Progenitor cell of endocrine pancreas (in vitro differentiated cells): Measurements from ENCODE around the gene TMED5. TPM values are rescaled to one million over a fixed set of nuclear protein-coding genes. Genes with fewer than 3 reads are reported as not detected.
A peak's percentile ranks its signal among the peaks of the same experiment; 100 is the strongest.
"Not testable (repeated sequence)": the region's sequence is repeated elsewhere in the genome, so short reads cannot be mapped to it uniquely, and the experiment has no call there.

Source experiments
- DNase-seq: peaks from one replicate; pipeline ENCODE4 v3.0.0; 2021; ENCODE audit warnings: low spot score; ENCODE audit not compliant: unreplicated experiment
- H3K27ac Mint-ChIP-seq: 2 replicates; pipeline ENCODE4 v1.8.0; 2021; ENCODE audit warnings: mild to moderate bottlenecking, moderate library complexity, mixed read lengths
- H3K27me3 Mint-ChIP-seq: 2 replicates; pipeline ENCODE4 v1.8.0; 2021; ENCODE audit warnings: mixed read lengths
- H3K36me3 Mint-ChIP-seq: 2 replicates; pipeline ENCODE4 v1.8.0; 2022; ENCODE audit warnings: mixed read lengths; ENCODE audit not compliant: insufficient read depth
- H3K4me1 Mint-ChIP-seq: 2 replicates; pipeline ENCODE4 v1.8.0; 2021; ENCODE audit warnings: low read depth, mixed read lengths
- H3K4me3 Mint-ChIP-seq: 2 replicates; pipeline ENCODE4 v1.8.0; 2021; ENCODE audit warnings: low read depth, mild to moderate bottlenecking, moderate library complexity, mixed read lengths
- H3K9me3 Mint-ChIP-seq: 2 replicates; pipeline ENCODE4 v1.8.0; 2021; ENCODE audit warnings: low read depth, mixed read lengths
- long read RNA-seq: library from polyadenylated mRNA; unstranded; transcript quantifications from one replicate; pipeline ENCODE4 v2.0.0, GENCODE V29; 2020
- total RNA-seq: library from RNA; stranded (reverse); gene quantifications from 2 replicates; pipeline ENCODE4 v1.2.1, GENCODE V29; 2021
- TF ChIP-seq, protein P1 (sequence below): fragments of 200-600 bp; sonication (generic); IDR thresholded peaks from one replicate; pipeline ENCODE4 v1.5.0; 2021; ENCODE audit warnings: antibody characterized with exemption, mild to moderate bottlenecking; ENCODE audit not compliant: unreplicated experiment

Gene TMED5
- 35.4 and 37.4 TPM in 2 replicates for total RNA-seq
- long read RNA-seq, full-length matches to known transcripts: 31 of 35 reads
- long read RNA-seq, partial matches to known transcripts: 0 of 35 reads
- long read RNA-seq, other reads (novel, unspliced or antisense): 4 of 35 reads

DNA sequence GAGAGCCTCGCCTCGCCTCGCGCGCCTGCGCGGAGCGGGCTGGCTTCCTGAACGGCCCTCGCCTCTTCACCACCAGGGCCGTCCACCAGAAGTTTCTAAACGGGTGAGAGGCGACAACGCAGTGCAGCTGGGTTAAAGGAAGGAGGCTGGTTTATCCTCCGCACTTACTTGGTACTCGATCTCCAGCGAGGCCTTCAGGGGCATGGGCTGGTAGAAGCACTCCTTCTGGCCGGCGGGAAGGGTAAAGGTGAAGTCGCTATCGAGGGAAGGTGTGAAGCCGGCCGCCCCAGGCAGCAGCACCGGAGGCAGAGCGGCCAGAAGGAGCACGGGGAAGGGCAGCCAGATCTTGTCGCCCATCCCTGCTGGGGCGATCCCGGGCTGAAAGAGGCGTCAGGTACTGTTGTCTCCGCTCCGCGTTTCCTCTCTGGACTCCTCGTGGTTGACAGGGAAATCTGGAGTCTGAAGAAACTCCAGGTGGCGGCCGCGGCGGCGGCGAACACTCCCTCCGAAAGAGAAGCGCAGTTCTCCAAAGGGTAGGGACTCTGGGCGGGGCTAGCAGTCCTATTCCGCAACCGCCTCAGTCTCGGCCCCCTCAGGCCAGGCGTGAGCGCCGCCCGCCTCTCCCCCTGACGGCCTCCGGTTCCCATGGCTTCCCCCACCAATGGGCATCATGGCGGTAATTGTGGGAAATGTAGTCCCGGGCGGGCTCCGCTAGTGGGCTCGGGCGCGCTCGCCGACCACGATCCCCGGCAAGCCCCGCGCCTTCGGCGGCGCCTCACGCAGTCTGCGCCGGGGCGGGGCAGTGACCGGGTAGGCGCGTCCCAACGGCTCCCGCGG lies at the start of gene TMED5:
TSS of gene TMED5 (minus strand) at position 528 of the 837 bp plus-strand sequence. CDS start at position 357, 171 bp downstream.
- TF ChIP-seq, protein P1, sequence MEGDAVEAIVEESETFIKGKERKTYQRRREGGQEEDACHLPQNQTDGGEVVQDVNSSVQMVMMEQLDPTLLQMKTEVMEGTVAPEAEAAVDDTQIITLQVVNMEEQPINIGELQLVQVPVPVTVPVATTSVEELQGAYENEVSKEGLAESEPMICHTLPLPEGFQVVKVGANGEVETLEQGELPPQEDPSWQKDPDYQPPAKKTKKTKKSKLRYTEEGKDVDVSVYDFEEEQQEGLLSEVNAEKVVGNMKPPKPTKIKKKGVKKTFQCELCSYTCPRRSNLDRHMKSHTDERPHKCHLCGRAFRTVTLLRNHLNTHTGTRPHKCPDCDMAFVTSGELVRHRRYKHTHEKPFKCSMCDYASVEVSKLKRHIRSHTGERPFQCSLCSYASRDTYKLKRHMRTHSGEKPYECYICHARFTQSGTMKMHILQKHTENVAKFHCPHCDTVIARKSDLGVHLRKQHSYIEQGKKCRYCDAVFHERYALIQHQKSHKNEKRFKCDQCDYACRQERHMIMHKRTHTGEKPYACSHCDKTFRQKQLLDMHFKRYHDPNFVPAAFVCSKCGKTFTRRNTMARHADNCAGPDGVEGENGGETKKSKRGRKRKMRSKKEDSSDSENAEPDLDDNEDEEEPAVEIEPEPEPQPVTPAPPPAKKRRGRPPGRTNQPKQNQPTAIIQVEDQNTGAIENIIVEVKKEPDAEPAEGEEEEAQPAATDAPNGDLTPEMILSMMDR: peak; percentile 24
- Mint-ChIP-seq H3K27me3 (no peaks in the 10 kb centered on the region), H3K4me1 (peaks cover 13% of the 10 kb centered on the region), H3K4me3 (peak within 1 kb of the TSS; percentile 96), H3K27ac (peak within 1 kb of the TSS; percentile 99), H3K36me3 (peaks cover 2% of the 10 kb centered on the region), H3K9me3 (no peaks in the 10 kb centered on the region)
- peak; percentile 95 for DNase-seq

DNA sequence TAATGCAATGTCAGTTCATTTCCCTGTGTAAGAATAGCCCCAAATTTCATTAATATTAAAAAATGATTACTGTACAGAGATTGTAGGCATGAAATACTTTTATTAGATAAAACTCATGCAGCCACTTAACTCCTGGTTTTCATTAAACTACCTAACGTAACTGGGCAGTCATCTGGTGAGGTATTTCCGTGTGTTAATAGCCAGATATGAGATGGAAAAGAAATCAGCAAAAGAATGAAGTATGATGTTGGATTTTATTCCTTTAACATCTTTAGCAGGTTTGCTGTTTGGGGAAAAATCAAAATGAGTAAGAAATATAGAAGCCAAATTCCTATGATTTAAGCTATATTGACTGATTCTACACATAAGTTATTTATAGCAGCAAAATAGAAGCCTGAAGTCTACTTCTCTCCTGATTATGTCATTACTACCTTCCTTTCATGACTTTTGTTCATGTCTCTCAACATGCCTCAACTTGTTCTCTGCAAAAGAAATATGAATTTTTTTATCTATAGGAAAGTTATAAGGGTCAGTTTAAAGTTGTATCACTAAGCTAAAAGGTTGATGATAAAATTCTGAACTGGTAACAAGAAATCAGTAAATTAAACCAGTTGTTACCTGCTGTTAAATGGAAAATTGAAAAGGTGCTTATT lies 42.9 kb upstream of the TMED5 start:
- H3K4me3 Mint-ChIP-seq: no peak overlapping the region
- H3K27me3 Mint-ChIP-seq: no peaks in the 10 kb centered on the region
- DNase-seq: no peak
- no peak overlapping the region for H3K27ac Mint-ChIP-seq
- H3K4me1 Mint-ChIP-seq: no peaks in the 10 kb centered on the region
- TF ChIP-seq, protein P1: no peak
- peaks cover 4% of the 10 kb centered on the region for H3K9me3 Mint-ChIP-seq
- peaks cover 11% of the 10 kb centered on the region for H3K36me3 Mint-ChIP-seq

DNA sequence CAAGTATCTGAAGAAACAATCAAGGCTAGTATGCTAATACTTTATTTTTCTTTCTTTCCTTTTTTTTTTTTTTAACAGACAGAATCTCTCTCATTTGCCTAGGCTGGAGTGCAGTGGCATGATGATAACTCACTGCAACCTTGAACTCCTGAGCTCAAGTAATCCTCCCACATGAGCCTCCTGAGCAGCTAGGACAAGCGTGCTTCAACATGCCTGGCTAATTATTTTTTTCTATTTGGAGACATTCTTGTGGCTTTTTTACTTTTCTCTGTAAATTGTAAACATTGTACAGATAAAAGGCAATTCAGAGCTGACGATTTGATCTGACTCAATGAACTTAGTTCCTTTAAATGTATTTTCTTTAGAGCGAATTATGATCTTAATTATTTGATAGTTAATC lies 41.7 kb upstream of the TMED5 start:
- no peak for DNase-seq
- H3K36me3 Mint-ChIP-seq: peaks cover 11% of the 10 kb centered on the region
- TF ChIP-seq, protein P1: no peak
- H3K4me3 Mint-ChIP-seq: no peak overlapping the region
- no peaks in the 10 kb centered on the region for H3K27me3 Mint-ChIP-seq
- H3K27ac Mint-ChIP-seq: no peak overlapping the region
- peaks cover 4% of the 10 kb centered on the region for H3K9me3 Mint-ChIP-seq
- H3K4me1 Mint-ChIP-seq: no peaks in the 10 kb centered on the region

DNA sequence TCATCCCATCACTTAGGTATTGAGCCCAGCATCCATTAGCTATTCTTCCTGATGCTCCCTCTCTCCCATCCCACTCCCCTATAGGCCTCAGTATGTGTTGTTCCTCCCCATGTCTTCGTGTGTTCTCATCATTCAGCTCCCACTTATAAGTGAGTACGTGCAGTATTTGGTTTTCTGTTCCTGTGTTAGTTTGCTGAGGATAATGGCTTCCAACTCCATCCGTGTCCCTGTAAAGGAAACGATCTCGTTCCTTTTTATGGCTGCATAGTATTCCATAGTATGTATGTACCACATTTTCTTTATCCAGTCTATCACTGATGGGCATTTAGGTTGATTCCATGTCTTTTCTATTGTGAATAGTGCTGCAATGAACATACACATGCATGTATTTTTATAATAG lies 40.5 kb upstream of the TMED5 start:
- not testable (repeated sequence) for H3K27ac Mint-ChIP-seq, H3K9me3 Mint-ChIP-seq, H3K36me3 Mint-ChIP-seq, H3K27me3 Mint-ChIP-seq, H3K4me3 Mint-ChIP-seq, DNase-seq, H3K4me1 Mint-ChIP-seq

DNA sequence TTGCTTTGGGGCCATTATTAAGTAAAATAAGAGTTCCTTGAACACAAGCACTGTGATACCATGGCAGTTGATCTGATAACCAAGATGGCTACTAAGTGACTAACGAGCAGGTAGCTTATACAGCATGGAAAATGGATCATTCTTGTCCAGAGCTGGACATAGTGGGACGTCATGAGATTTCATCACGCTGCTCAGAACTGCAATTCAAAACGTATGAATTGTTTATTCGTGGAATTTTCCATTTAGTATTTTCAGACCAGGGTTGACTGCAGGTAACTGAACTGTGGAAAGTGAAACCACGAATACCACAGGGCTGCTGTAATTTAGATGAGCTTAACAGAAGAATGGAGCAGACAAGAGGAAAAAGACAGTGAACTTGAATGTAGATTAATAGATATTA lies 39.2 kb upstream of the TMED5 start:
- TF ChIP-seq, protein P1: no peak
- no peak for DNase-seq
- Mint-ChIP-seq H3K27me3 (no peaks in the 10 kb centered on the region), H3K9me3 (peaks cover 4% of the 10 kb centered on the region), H3K36me3 (peaks cover 6% of the 10 kb centered on the region), H3K27ac (no peak overlapping the region), H3K4me1 (no peaks in the 10 kb centered on the region), H3K4me3 (no peak overlapping the region)
